ENCODE data around the gene GPBP1L1.

Gene GPBP1L1

DNA sequence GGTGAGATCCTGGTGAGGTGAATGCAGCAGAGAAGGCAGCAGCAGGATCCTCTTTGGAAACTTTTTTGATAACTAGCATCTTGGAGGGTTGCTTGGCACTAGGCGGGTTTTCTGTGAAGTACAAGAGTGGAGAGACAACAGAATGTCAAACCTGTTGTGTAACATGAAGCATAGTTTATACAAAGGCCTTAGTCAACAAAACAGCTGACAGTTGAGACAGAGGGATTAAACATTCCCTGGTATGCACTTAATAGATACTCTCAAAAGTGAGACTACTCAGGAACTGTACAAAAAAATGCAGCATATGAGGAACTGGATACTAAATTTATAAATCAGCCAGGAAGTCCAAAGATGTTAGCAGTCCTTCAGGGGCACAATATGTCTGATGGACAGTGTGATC, 46.0 kb downstream of the GPBP1L1 start:
- no peak for DNase-seq (ENCODE audit: low read depth in 1 of 2, low spot score in 1 of 2)
- Histone ChIP-seq H3K27ac (replicated peaks) (no peak overlapping the region), H3K27me3 (ENCODE audit: insufficient read depth, poor library complexity, severe bottlenecking) (no peaks in the 10 kb centered on the region), H3K4me3 (replicated peaks; ENCODE audit: insufficient read depth, low read length) (no peak overlapping the region)
- TF ChIP-seq SPI1 (IDR thresholded peaks at IDR 0.05; ENCODE audit: borderline replicate concordance, low read depth) = no peak

- TF ChIP-seq SPI1 (IDR thresholded peaks at IDR 0.05; ENCODE audit: borderline replicate concordance, low read depth) = no peak
- no peak for TF ChIP-seq GABPA (IDR thresholded peaks at IDR 0.05; ENCODE audit: low read depth)
- DNase-seq (ENCODE audit: low read depth in 1 of 2, low spot score in 1 of 2) = no peak
- no peak overlapping the region for H3K4me3 ChIP-seq (replicated peaks; ENCODE audit: insufficient read depth, low read length)
- H3K27me3 ChIP-seq (ENCODE audit: insufficient read depth, poor library complexity, severe bottlenecking) = no peaks in the 10 kb centered on the region
- H3K27ac ChIP-seq (replicated peaks) = no peak overlapping the region
Observed at GRCh38 chr1:45635211-45635610, 51.1 kb downstream of the GPBP1L1 start.

- TF ChIP-seq GABPA (IDR thresholded peaks at IDR 0.05; ENCODE audit: low read depth) = no peak
- no peak for TF ChIP-seq SPI1 (IDR thresholded peaks at IDR 0.05; ENCODE audit: borderline replicate concordance, low read depth)
- no peak for TF ChIP-seq POLR2AphosphoS5 (IDR thresholded peaks at IDR 0.05; ENCODE audit: low read depth)
- TF ChIP-seq CTCF (IDR thresholded peaks at IDR 0.05; ENCODE audit: insufficient read depth, low read length) = no peak
- TF ChIP-seq, protein P1, sequence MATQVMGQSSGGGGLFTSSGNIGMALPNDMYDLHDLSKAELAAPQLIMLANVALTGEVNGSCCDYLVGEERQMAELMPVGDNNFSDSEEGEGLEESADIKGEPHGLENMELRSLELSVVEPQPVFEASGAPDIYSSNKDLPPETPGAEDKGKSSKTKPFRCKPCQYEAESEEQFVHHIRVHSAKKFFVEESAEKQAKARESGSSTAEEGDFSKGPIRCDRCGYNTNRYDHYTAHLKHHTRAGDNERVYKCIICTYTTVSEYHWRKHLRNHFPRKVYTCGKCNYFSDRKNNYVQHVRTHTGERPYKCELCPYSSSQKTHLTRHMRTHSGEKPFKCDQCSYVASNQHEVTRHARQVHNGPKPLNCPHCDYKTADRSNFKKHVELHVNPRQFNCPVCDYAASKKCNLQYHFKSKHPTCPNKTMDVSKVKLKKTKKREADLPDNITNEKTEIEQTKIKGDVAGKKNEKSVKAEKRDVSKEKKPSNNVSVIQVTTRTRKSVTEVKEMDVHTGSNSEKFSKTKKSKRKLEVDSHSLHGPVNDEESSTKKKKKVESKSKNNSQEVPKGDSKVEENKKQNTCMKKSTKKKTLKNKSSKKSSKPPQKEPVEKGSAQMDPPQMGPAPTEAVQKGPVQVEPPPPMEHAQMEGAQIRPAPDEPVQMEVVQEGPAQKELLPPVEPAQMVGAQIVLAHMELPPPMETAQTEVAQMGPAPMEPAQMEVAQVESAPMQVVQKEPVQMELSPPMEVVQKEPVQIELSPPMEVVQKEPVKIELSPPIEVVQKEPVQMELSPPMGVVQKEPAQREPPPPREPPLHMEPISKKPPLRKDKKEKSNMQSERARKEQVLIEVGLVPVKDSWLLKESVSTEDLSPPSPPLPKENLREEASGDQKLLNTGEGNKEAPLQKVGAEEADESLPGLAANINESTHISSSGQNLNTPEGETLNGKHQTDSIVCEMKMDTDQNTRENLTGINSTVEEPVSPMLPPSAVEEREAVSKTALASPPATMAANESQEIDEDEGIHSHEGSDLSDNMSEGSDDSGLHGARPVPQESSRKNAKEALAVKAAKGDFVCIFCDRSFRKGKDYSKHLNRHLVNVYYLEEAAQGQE (IDR thresholded peaks at IDR 0.05; ENCODE audit: insufficient replicate concordance, low read depth) = no peak
- Histone ChIP-seq H3K4me3 (replicated peaks; ENCODE audit: insufficient read depth, low read length) (no peak overlapping the region), H3K27ac (replicated peaks) (no peak overlapping the region), H3K27me3 (ENCODE audit: insufficient read depth, poor library complexity, severe bottlenecking) (no peaks in the 10 kb centered on the region)
- DNase-seq (ENCODE audit: low read depth in 1 of 2, low spot score in 1 of 2) = no peak
Observed at GRCh38 chr1:45630429-45630828, 55.9 kb downstream of the GPBP1L1 start.

DNA sequence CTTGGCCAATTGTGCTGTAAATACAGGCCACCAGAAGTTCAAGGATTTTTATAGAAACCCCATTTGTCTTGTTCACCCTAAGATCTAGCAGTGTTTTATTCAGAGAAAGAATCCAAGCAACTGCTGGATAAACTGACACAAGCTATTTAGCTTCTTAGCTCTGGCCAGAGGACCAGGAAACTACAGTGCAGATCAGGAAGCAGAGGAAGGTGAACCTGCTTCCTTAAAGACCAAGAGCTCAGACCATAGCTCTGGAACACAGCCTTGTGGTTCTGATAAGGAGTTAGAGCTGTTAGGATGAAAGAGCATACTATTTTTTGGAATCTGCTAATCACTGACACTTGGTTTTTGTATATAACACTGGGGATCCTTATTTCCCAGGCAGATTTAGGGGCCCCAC, 57.3 kb downstream of the GPBP1L1 start:
- H3K27ac ChIP-seq (replicated peaks) = no peak overlapping the region
- no peak for DNase-seq (ENCODE audit: low read depth in 1 of 2, low spot score in 1 of 2)
- H3K4me3 ChIP-seq (replicated peaks; ENCODE audit: insufficient read depth, low read length) = no peak overlapping the region
- H3K27me3 ChIP-seq (ENCODE audit: insufficient read depth, poor library complexity, severe bottlenecking) = no peaks in the 10 kb centered on the region
- TF ChIP-seq GABPA (IDR thresholded peaks at IDR 0.05; ENCODE audit: low read depth) (no peak), SPI1 (IDR thresholded peaks at IDR 0.05; ENCODE audit: borderline replicate concordance, low read depth) (no peak), POLR2AphosphoS5 (IDR thresholded peaks at IDR 0.05; ENCODE audit: low read depth) (no peak), CTCF (IDR thresholded peaks at IDR 0.05; ENCODE audit: insufficient read depth, low read length) (no peak)
- TF ChIP-seq, protein P1 (IDR thresholded peaks at IDR 0.05; ENCODE audit: insufficient replicate concordance, low read depth) = no peak

GRCh38 chr1:45623972-45624371, 62.4 kb downstream of the GPBP1L1 start, which contains the start of gene CCDC17:
Gene CCDC17 (minus strand): TSS chr1:45624054. CDS start chr1:45623909, 145 bp downstream.
- no peak for DNase-seq (ENCODE audit: low read depth in 1 of 2, low spot score in 1 of 2)
- no peak within 1 kb of the TSS for H3K27ac ChIP-seq (replicated peaks)
- no peak within 1 kb of the TSS for H3K4me3 ChIP-seq (replicated peaks; ENCODE audit: insufficient read depth, low read length)
- no peaks in the 10 kb centered on the region for H3K27me3 ChIP-seq (ENCODE audit: insufficient read depth, poor library complexity, severe bottlenecking)
- TF ChIP-seq SPI1 (IDR thresholded peaks at IDR 0.05; ENCODE audit: borderline replicate concordance, low read depth) = no peak
- no peak for TF ChIP-seq GABPA (IDR thresholded peaks at IDR 0.05; ENCODE audit: low read depth)
- TF ChIP-seq POLR2AphosphoS5 (IDR thresholded peaks at IDR 0.05; ENCODE audit: low read depth) = no peak
- TF ChIP-seq, protein P1 (IDR thresholded peaks at IDR 0.05; ENCODE audit: insufficient replicate concordance, low read depth) = no peak
- no peak for TF ChIP-seq CTCF (IDR thresholded peaks at IDR 0.05; ENCODE audit: insufficient read depth, low read length)

Measured in HL-60 (cell line).